Measurements from ENCODE around the gene COX5A. TPM values are rescaled to one million over a fixed set of nuclear protein-coding genes. Genes with fewer than 3 reads are reported as not detected.

Gene COX5A
- total RNA-seq, 4 donors from 2014 or later: 103 to 235 (median 166) TPM

GRCh38 chr15:74959586-74959939 lies 21.7 kb upstream of the COX5A start:
- intact Hi-C loops (cut with DNase I): loop anchor here (5.0 to 10.0 kb wide), 2 partner anchors 55 to 327 kb away; partner anchors contain the start of gene FAM219B
- Histone ChIP-seq H3K36me3 (no peaks in the 10 kb centered on the region), H3K4me3 (replicated peaks in 1 of 3) (peak overlapping the region in 1 of 3 donors; percentile 90), H3K4me1 (peaks cover 58 to 65% of the 10 kb centered on the region in 2 donors), H3K27ac (peak overlapping the region in 2 of 3 donors; percentile 61 to 97), H3K9me3 (no peaks in the 10 kb centered on the region), H3K27me3 (no peaks in the 10 kb centered on the region)
- DNase-seq: no peak
- WGBS, 2 donors: 33 to 34% methylated on average over 8 of the region's 8 CpGs
- no peak for TF ChIP-seq CTCF (IDR thresholded peaks at IDR 0.05)
- TF ChIP-seq POLR2A (IDR thresholded peaks at IDR 0.05): no peak

GRCh38 chr15:74958908-74959585 lies 21.2 kb upstream of the COX5A start:
- H3K9me3 ChIP-seq: no peaks in the 10 kb centered on the region
- peaks cover 56 to 65% of the 10 kb centered on the region in 2 donors for H3K4me1 ChIP-seq
- H3K27ac ChIP-seq: peak overlapping the region in 2 of 3 donors; percentile 61 to 97
- intact Hi-C loops (cut with DNase I): loop anchor here (5.0 to 10.0 kb wide), 2 partner anchors 54 to 327 kb away; partner anchors contain the start of gene FAM219B
- H3K36me3 ChIP-seq: no peaks in the 10 kb centered on the region
- H3K27me3 ChIP-seq: no peaks in the 10 kb centered on the region
- TF ChIP-seq CTCF (IDR thresholded peaks at IDR 0.05) (no peak), POLR2A (IDR thresholded peaks at IDR 0.05) (no peak)
- WGBS, 2 donors: 10 to 14% methylated on average over 44 to 45 of the region's 47 CpGs
- peak overlapping the region; percentile 25 to 90 (median 39) for H3K4me3 ChIP-seq (replicated peaks in 1 of 3)
- DNase-seq: peak in 1 of 2 donors; percentile 5

- Histone ChIP-seq H3K9me3 (no peaks in the 10 kb centered on the region), H3K36me3 (no peaks in the 10 kb centered on the region), H3K4me1 (peaks cover 55 to 65% of the 10 kb centered on the region in 2 donors), H3K4me3 (replicated peaks in 1 of 3) (peak overlapping the region; percentile 25 to 90 (median 39)), H3K27me3 (no peaks in the 10 kb centered on the region), H3K27ac (peak overlapping the region; percentile 24 to 97 (median 61))
- intact Hi-C loops (cut with DNase I): loop anchor here (5.0 to 10.0 kb wide), 2 partner anchors 54 to 326 kb away; partner anchors contain the start of gene FAM219B
- 3% methylated on average over 21 to 27 of the region's 28 CpGs for WGBS, 2 donors
- peak in 5 of 6 experiments; percentile 24 to 49 (median 47) for TF ChIP-seq CTCF (IDR thresholded peaks at IDR 0.05)
- TF ChIP-seq POLR2A (IDR thresholded peaks at IDR 0.05): peak in 1 of 2 donors; percentile 43
- DNase-seq: peak; percentile 71 to 77
Measured at GRCh38 chr15:74958320-74958907, 20.5 kb upstream of the COX5A start.

- H3K4me1 ChIP-seq: peaks cover 55 to 65% of the 10 kb centered on the region in 2 donors
- 4 to 6% methylated on average over 27 to 28 of the region's 28 CpGs for whole genome bisulfite sequencing, 2 donors
- no peaks in the 10 kb centered on the region for H3K27me3 ChIP-seq
- no peaks in the 10 kb centered on the region for H3K36me3 ChIP-seq
- no peak for DNase-seq
- peak overlapping the region; percentile 88 to 97 (median 92) for H3K27ac ChIP-seq
- TF ChIP-seq POLR2A (IDR thresholded peaks at IDR 0.05): no peak
- no peak for TF ChIP-seq CTCF (IDR thresholded peaks at IDR 0.05)
- intact Hi-C loops (cut with DNase I): loop anchor here (5.0 to 10.0 kb wide), 2 partner anchors 53 to 325 kb away; partner anchors contain the start of gene FAM219B
- no peaks in the 10 kb centered on the region for H3K9me3 ChIP-seq
- peak overlapping the region; percentile 34 to 90 (median 75) for H3K4me3 ChIP-seq (replicated peaks in 1 of 3)
Measured at GRCh38 chr15:74957476-74958035, 19.7 kb upstream of the COX5A start.
